ENCODE measurements around the gene MTUS2. TPM values are rescaled to one million over a fixed set of nuclear protein-coding genes. Genes with fewer than 3 reads are reported as not detected.

MTUS2 gene
- total and polyA plus RNA-seq, 2 experiments from 2014 or later, result 3.0 to 4.3 TPM

GRCh38 chr13:29472332-29472961 lies 652.3 kb downstream of the MTUS2 start:
- Histone ChIP-seq H3K9me2 (replicated peaks; ENCODE audit: insufficient read depth) (no peaks in the 10 kb centered on the region), H3K36me3 (replicated peaks; ENCODE audit: insufficient read depth, low read depth) (no peaks in the 10 kb centered on the region), H3K4me3 (no peak overlapping the region), H3K27me3 (peaks cover 3% of the 10 kb centered on the region), H3K79me2 (no peaks in the 10 kb centered on the region), H2AFZ (no peak overlapping the region), H3K27ac (no peak overlapping the region), H3K9me3 (ENCODE audit: low read depth) (no peaks in the 10 kb centered on the region), H3K4me1 (ENCODE audit: insufficient read depth) (no peaks in the 10 kb centered on the region), H4K20me1 (ENCODE audit: insufficient read depth, poor library complexity, severe bottlenecking) (no peaks in the 10 kb centered on the region), H3K4me2 (no peak overlapping the region)
- 54% methylated on average over 6 of the region's 6 CpGs for WGBS (ENCODE audit: low lambda C conversion rate, missing lambda C conversion rate)
- TF ChIP-seq EZH2phosphoT487 (IDR thresholded peaks at IDR 0.05; ENCODE audit: low read depth, severe bottlenecking, unreplicated experiment), result no peak
- TF ChIP-seq, protein P1, sequence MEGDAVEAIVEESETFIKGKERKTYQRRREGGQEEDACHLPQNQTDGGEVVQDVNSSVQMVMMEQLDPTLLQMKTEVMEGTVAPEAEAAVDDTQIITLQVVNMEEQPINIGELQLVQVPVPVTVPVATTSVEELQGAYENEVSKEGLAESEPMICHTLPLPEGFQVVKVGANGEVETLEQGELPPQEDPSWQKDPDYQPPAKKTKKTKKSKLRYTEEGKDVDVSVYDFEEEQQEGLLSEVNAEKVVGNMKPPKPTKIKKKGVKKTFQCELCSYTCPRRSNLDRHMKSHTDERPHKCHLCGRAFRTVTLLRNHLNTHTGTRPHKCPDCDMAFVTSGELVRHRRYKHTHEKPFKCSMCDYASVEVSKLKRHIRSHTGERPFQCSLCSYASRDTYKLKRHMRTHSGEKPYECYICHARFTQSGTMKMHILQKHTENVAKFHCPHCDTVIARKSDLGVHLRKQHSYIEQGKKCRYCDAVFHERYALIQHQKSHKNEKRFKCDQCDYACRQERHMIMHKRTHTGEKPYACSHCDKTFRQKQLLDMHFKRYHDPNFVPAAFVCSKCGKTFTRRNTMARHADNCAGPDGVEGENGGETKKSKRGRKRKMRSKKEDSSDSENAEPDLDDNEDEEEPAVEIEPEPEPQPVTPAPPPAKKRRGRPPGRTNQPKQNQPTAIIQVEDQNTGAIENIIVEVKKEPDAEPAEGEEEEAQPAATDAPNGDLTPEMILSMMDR (IDR thresholded peaks at IDR 0.05; ENCODE audit: poor library complexity), result peak; percentile 72
- peak; percentile 71 for DNase-seq (ENCODE audit: low spot score)

DNA sequence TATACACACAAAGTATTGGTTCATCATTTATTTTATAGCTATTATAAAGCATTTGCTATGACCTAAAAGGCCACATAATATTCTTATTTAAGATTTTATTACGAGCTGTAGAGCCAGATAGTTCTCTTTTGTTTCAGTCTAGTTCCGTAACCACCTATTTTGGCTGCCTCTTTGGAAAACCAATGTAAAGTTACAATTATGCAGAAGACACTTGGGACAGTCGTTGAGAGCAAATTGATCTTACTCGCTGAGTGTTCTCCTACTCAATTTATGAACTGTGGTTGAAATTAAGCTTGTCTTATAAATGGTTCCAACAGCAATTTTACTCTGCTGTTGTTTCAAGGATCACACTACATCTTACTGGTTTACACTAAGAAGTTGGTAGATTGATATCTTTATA lies 653.0 kb downstream of the MTUS2 start:
- no peak overlapping the region for H3K27ac ChIP-seq
- TF ChIP-seq, protein P1 (IDR thresholded peaks at IDR 0.05; ENCODE audit: poor library complexity), result no peak
- TF ChIP-seq EZH2 (IDR thresholded peaks at IDR 0.05; ENCODE audit: borderline replicate concordance), result no peak
- no peak for TF ChIP-seq EZH2phosphoT487 (IDR thresholded peaks at IDR 0.05; ENCODE audit: low read depth, severe bottlenecking, unreplicated experiment)
- H3K79me2 ChIP-seq, result no peaks in the 10 kb centered on the region
- H3K36me3 ChIP-seq (replicated peaks; ENCODE audit: insufficient read depth, low read depth), result no peaks in the 10 kb centered on the region
- no peak overlapping the region for H3K4me2 ChIP-seq
- no peaks in the 10 kb centered on the region for H3K9me3 ChIP-seq (ENCODE audit: low read depth)
- no peaks in the 10 kb centered on the region for H3K4me1 ChIP-seq (ENCODE audit: insufficient read depth)
- no peaks in the 10 kb centered on the region for H4K20me1 ChIP-seq (ENCODE audit: insufficient read depth, poor library complexity, severe bottlenecking)
- peaks cover 8% of the 10 kb centered on the region for H3K27me3 ChIP-seq
- no peaks in the 10 kb centered on the region for H3K9me2 ChIP-seq (replicated peaks; ENCODE audit: insufficient read depth)
- WGBS (ENCODE audit: low lambda C conversion rate, missing lambda C conversion rate), result 78% methylated on average over 4 of the region's 4 CpGs
- no peak overlapping the region for H2AFZ ChIP-seq
- H3K4me3 ChIP-seq, result no peak overlapping the region
- no peak for DNase-seq (ENCODE audit: low spot score)

- WGBS (ENCODE audit: low lambda C conversion rate, missing lambda C conversion rate), result 76% methylated on average over 3 of the region's 3 CpGs
- no peak overlapping the region for H3K4me2 ChIP-seq
- no peaks in the 10 kb centered on the region for H4K20me1 ChIP-seq (ENCODE audit: insufficient read depth, poor library complexity, severe bottlenecking)
- no peaks in the 10 kb centered on the region for H3K36me3 ChIP-seq (replicated peaks; ENCODE audit: insufficient read depth, low read depth)
- no peak overlapping the region for H2AFZ ChIP-seq
- H3K27me3 ChIP-seq, result peaks cover 9% of the 10 kb centered on the region
- H3K9me3 ChIP-seq (ENCODE audit: low read depth), result no peaks in the 10 kb centered on the region
- TF ChIP-seq, protein P1 (IDR thresholded peaks at IDR 0.05; ENCODE audit: poor library complexity), result no peak
- no peak for TF ChIP-seq EZH2 (IDR thresholded peaks at IDR 0.05; ENCODE audit: borderline replicate concordance)
- TF ChIP-seq EZH2phosphoT487 (IDR thresholded peaks at IDR 0.05; ENCODE audit: low read depth, severe bottlenecking, unreplicated experiment), result no peak
- DNase-seq (ENCODE audit: low spot score), result no peak
- H3K79me2 ChIP-seq, result no peaks in the 10 kb centered on the region
- H3K9me2 ChIP-seq (replicated peaks; ENCODE audit: insufficient read depth), result no peaks in the 10 kb centered on the region
- no peak overlapping the region for H3K27ac ChIP-seq
- no peaks in the 10 kb centered on the region for H3K4me1 ChIP-seq (ENCODE audit: insufficient read depth)
- H3K4me3 ChIP-seq, result no peak overlapping the region
These were observed 654.9 kb downstream of the MTUS2 start for GRCh38 chr13:29474991-29475390.

Measured in hepatocyte (in vitro differentiated cells).